Activated T-cell treated with anti-CD3 and anti-CD28 coated beads, Interleukin-2, amount 50 U/mL, for 1 hour (primary cell): Measurements from ENCODE around the gene GRIP2.

Experiments
- DNase-seq: peaks from one replicate; pipeline ENCODE4 v3.0.0-alpha.2; 2020

Gene GRIP2

GRCh38 chr3:14450506-14450905 is 89.6 kb downstream of the GRIP2 start:
- DNase-seq: no peak

- DNase-seq: no peak
Measured at GRCh38 chr3:14448756-14449727, 91.1 kb downstream of the GRIP2 start.

GRCh38 chr3:14448063-14448462 is 92.1 kb downstream of the GRIP2 start:
- no peak for DNase-seq

GRCh38 chr3:14446988-14447570 is 93.1 kb downstream of the GRIP2 start:
- no peak for DNase-seq

GRCh38 chr3:14445773-14446172 is 94.4 kb downstream of the GRIP2 start:
- DNase-seq: no peak

- DNase-seq: no peak
Measured at GRCh38 chr3:14444380-14444779, 95.8 kb downstream of the GRIP2 start.

GRCh38 chr3:14441920-14442300 is 98.2 kb downstream of the GRIP2 start:
- DNase-seq: no peak

GRCh38 chr3:14441240-14441919 is 98.8 kb downstream of the GRIP2 start:
- no peak for DNase-seq

- DNase-seq: no peak
Measured at GRCh38 chr3:14440531-14441239, 99.5 kb downstream of the GRIP2 start.

- DNase-seq: no peak
Measured at GRCh38 chr3:14440168-14440518, 100.0 kb downstream of the GRIP2 start.

GRCh38 chr3:14439501-14440167 is 100.5 kb downstream of the GRIP2 start:
- no peak for DNase-seq
